K562 (cell line): ENCODE data around the gene SNW1. TPM values are rescaled to one million over a fixed set of nuclear protein-coding genes. Genes with fewer than 3 reads are reported as not detected.

ENCODE experiments used
- ATAC-seq: fragments of 200-7000 bp; cut with Tn5 transposase; 3 replicates; pipeline ENCODE4 v1.9.1; 2020; ENCODE audit warnings: moderate library complexity
- BruUV-seq: library from RNA; stranded (reverse); fragments of 400-500 nt; replicated peaks from 2 replicates; lab custom pipeline; 2021; lab: Mats Ljungman, UMichigan
- CTCF ChIA-PET: fragments of 300-600 bp; formaldehyde crosslinking; extraction: SDS; loops from one replicate; lab custom pipeline; 2021; ENCODE audit warnings: low intra/inter-chr PET ratio; lab: Yijun Ruan, JAX
- POLR2A ChIA-PET: fragments of 300-600, 350-650 bp; sonication (Branson Sonifier 250); formaldehyde crosslinking; extraction: SDS; loops from one replicate; lab custom pipeline; 2021; ENCODE audit warnings: antibody characterized with exemption, inconsistent platforms; lab: Yijun Ruan, JAX
- DNase-seq, 4 experiments: peaks; one replicate each; pipeline versions ENCODE4 v3.0.0 to v3.0.0-alpha.2; 2011 to 2018; ENCODE audit warnings: low spot score in 3 of 4, mixed read lengths in 3 of 4; ENCODE audit errors: extremely low read depth in 1 of 4
- FAIRE-seq: peaks from 2 replicates; lab custom pipeline; 2011; peaks lifted over from hg19 to GRCh38; lab: Jason Lieb, UNC
- H2AFZ ChIP-seq: 2 replicates; pipeline ENCODE4 v1.6.0; 2011; ENCODE audit warnings: low read depth, low read length, control low read depth, inconsistent platforms
- H3K27ac ChIP-seq: fragments of 200-600 bp; 3 replicates; pipeline ENCODE4 v1.8.0; 2011; ENCODE audit warnings: low read depth, mild to moderate bottlenecking, control low read depth, inconsistent platforms, low read length, moderate library complexity, mixed read lengths; ENCODE audit errors: extremely low read depth
- H3K27me3 ChIP-seq, 2 experiments: fragments of 300-600 bp in 1 of 2; 2 replicates in 1 of 2; 3 replicates in 1 of 2; pipeline versions ENCODE4 v1.6.0 to v1.8.0; 2011; ENCODE audit warnings: inconsistent platforms in 2 of 2, low read length in 2 of 2, mild to moderate bottlenecking in 1 of 2, mixed read lengths in 1 of 2, moderate library complexity in 1 of 2; ENCODE audit not compliant: control insufficient read depth in 2 of 2, insufficient read depth in 2 of 2
- H3K36me3 ChIP-seq: fragments of 300-600 bp; 3 replicates; pipeline ENCODE4 v1.8.0; 2011; ENCODE audit warnings: mild to moderate bottlenecking, low read length, inconsistent platforms; ENCODE audit not compliant: control insufficient read depth, insufficient read depth
- H3K4me1 ChIP-seq, 2 experiments: fragments of 200-600 bp in 1 of 2; replicated peaks in 1 of 2; 2 replicates in 1 of 2; 3 replicates in 1 of 2; pipeline versions ENCODE4 v1.5.1 to v1.8.0; 2011; ENCODE audit warnings: inconsistent platforms in 2 of 2, low read length in 2 of 2, mild to moderate bottlenecking in 1 of 2, mixed read lengths in 1 of 2, moderate library complexity in 1 of 2; ENCODE audit not compliant: control insufficient read depth in 2 of 2, insufficient read depth in 2 of 2
- H3K4me2 ChIP-seq: 2 replicates; pipeline ENCODE4 v1.6.1; 2011; ENCODE audit warnings: low read length, control low read depth, inconsistent platforms, mixed read lengths; ENCODE audit not compliant: insufficient read depth
- H3K4me3 ChIP-seq: fragments of 200-600 bp; sonication (generic), shearing (Covaris generic); 2 replicates; pipeline ENCODE4 v1.5.1; 2016; ENCODE audit warnings: control low read depth, inconsistent platforms
- H3K79me2 ChIP-seq: fragments of 200-600 bp; 3 replicates; pipeline ENCODE4 v1.8.0; 2011; ENCODE audit warnings: low read length, inconsistent platforms; ENCODE audit not compliant: control insufficient read depth, insufficient read depth
- H3K9ac ChIP-seq, 2 experiments: 2 replicates each; pipeline versions ENCODE4 v1.6.0 to v1.6.1; 2011; ENCODE audit warnings: low read depth in 2 of 2, low read length in 2 of 2, control low read depth in 1 of 2, inconsistent platforms in 1 of 2, mild to moderate bottlenecking in 1 of 2, mixed read lengths in 1 of 2; ENCODE audit not compliant: insufficient read depth in 1 of 2
- H3K9me1 ChIP-seq: one replicate; pipeline ENCODE4 v1.6.0; 2011; ENCODE audit warnings: inconsistent platforms, mild to moderate bottlenecking, low read length, moderate library complexity; ENCODE audit not compliant: control insufficient read depth, insufficient read depth
- H3K9me3 ChIP-seq: replicated peaks from 2 replicates; pipeline ENCODE4 v1.5.1; 2011; ENCODE audit warnings: low read depth, low read length, inconsistent platforms; ENCODE audit not compliant: control insufficient read depth, insufficient read depth
- H4K20me1 ChIP-seq: replicated peaks from 2 replicates; pipeline ENCODE4 v1.6.1; 2011; ENCODE audit warnings: low read length, inconsistent platforms, mixed read lengths; ENCODE audit not compliant: control insufficient read depth, insufficient read depth
- PPARD ChIP-seq: fragments of 250-450 bp; sonication (Bioruptor Pico); IDR thresholded peaks from 2 replicates; pipeline ENCODE4 v1.8.0; 2022; ENCODE audit warnings: inconsistent platforms, mild to moderate bottlenecking, moderate library complexity
- YBX1 ChIP-seq: fragments of 450-650 bp; IDR thresholded peaks from 2 replicates; pipeline ENCODE4 v1.7.1; 2016; ENCODE audit warnings: mild to moderate bottlenecking
- ZNF316 ChIP-seq: fragments of 450-650 bp; IDR thresholded peaks from 2 replicates; pipeline ENCODE4 v1.6.1; 2016
- ZNF431 ChIP-seq: sonication (generic); formaldehyde crosslinking; IDR thresholded peaks from 2 replicates; pipeline ENCODE4 v1.8.0; 2022; ENCODE audit warnings: mild to moderate bottlenecking, missing genetic modification reagents
- WGBS: fragments of 100-300 bp; shearing (Covaris generic); methylation state at CpG from one replicate; pipeline ENCODE4 v1.1.6; 2016; ENCODE audit warnings: low coverage, mixed read lengths; ENCODE audit not compliant: insufficient coverage; ENCODE audit errors: missing lambda C conversion rate; 5-methylcytosine and 5-hydroxymethylcytosine counted together
- in situ Hi-C: fragments of 300-500 bp; cut with MboI; formaldehyde crosslinking; loops from 4 replicates; pipeline ENCODE4 v1.15.0; 2018; ENCODE audit warnings: inconsistent platforms, mixed read lengths
- intact Hi-C: fragments of 100-400 bp; cut with micrococcal nuclease; formaldehyde crosslinking; loops from 2 replicates; pipeline ENCODE4 v1.14.2; 2022
- polyA plus RNA-seq, 8 experiments: library from polyadenylated mRNA; depleted of rRNA in 4 of 8; stranded (reverse) in 5 of 8; unstranded in 3 of 8; fragments of >200 nt; fragmentation: Nextera tagmentation in 2 of 8; fragmentation: Illumina TruSeq in 1 of 8; extraction: Ambion mirVana in 2 of 8; extraction: Trizol in 1 of 8; gene quantifications; 2 replicates each; pipeline versions ENCODE4 v1.2.1 to v1.2.3, GENCODE V29; 2011 to 2014; ENCODE audit warnings: inconsistent platforms in 1 of 8, missing spikeins in 1 of 8
- total RNA-seq, 7 experiments: library from RNA; depleted of rRNA in 6 of 7; stranded (reverse); fragments of >200 nt in 6 of 7; fragmentation: Illumina TruSeq in 2 of 7; extraction: Trizol in 2 of 7; gene quantifications; 2 replicates each; pipeline versions ENCODE4 v1.2.1 to v1.2.3, GENCODE V29; 2011 to 2021; ENCODE audit warnings: low replicate concordance in 1 of 7

The SNW1 gene
- total and polyA plus RNA-seq, 9 of the 15 experiments (the other 6 are each of a cell fraction or from before 2014, with no cell fraction given), result 64.4 to 143 (median 98.2) TPM

DNA sequence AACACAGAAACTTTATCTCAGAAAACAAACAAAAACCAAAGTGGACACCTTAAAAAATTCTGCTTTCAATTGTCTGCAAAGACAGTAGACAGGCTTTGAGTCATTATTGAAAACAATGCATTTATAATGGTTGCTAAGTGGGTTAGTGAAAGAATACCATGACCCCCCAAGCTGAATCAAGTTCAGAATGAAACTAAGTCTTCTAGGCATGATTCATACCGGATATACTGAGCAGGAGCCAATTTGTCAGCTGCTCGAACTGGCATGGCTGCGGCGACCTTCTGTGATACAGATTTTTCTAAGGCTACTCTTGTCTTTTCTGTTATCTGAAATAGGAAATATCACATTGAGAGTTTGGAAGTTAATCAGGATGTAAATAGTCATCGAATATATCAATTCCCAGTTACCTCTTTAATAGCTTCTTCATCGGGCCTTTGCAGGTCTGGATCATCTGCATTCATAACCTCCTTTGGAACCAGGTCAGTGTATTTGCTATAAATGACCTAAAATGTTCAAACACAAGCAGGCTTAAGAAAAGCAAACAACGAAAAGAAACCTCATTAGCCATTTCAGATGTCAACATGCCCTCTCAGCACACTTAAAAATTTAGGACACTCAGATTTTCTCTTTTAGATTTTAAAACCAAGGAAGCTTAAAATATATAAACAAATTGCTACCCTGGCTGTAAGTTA, 22.3 kb downstream of the SNW1 start:
- no peak overlapping the region for H3K9ac ChIP-seq
- no peak for DNase-seq
- peaks cover 79% of the 10 kb centered on the region for H3K36me3 ChIP-seq
- WGBS, result 92% methylated on average over 7 of the region's 7 CpGs
- peaks cover 10% of the 10 kb centered on the region; the same call in 2 of the 3 replicates for H3K79me2 ChIP-seq
- H3K4me2 ChIP-seq, result no peak overlapping the region
- no peak for FAIRE-seq
- no peaks in the 10 kb centered on the region for H3K9me1 ChIP-seq
- H2AFZ ChIP-seq, result no peak overlapping the region
- H3K27ac ChIP-seq, result no peak overlapping the region
- ATAC-seq, result no peak
- in situ Hi-C loops, result no loop called here
- H3K9me3 ChIP-seq, result no peaks in the 10 kb centered on the region
- H3K4me1 ChIP-seq, result no peaks in the 10 kb centered on the region
- TF ChIP-seq ZNF431 (no peak), PPARD (no peak)
- ChIA-PET CTCF (no interaction called here), POLR2A (no interaction called here)
- TSS peak; percentile 4 for BruUV-seq
- H4K20me1 ChIP-seq, result no peaks in the 10 kb centered on the region
- intact Hi-C loops, result no loop called here
- no peak overlapping the region for H3K4me3 ChIP-seq
- no peaks in the 10 kb centered on the region for H3K27me3 ChIP-seq

DNA sequence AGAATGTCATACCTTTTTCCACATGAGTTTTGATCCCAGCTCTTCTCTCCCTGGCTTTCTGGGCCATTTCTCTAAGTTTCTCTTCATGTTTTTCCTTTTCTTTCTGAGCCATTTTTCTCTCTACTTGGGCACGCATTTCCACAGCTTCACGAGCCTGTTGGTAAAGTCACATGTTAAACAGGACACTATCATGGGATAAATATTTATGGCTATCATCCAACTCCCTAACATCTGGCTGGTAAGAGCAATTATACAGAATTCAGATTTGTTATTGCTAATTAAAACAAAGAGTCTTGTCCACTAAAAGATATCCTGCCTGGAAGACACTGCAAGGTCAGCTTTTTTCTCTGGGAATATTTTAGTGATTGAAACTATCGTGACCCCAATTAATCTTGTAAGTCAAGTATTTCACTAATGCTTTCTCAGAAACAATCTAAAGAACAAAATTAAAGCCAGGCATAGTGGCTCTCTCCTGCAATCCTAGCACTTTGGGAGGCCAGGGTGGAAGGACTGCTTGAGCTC, 29.9 kb downstream of the SNW1 start:
- CTCF ChIA-PET, result no interaction called here
- no peak for FAIRE-seq
- intact Hi-C loops, result no loop called here
- Histone ChIP-seq H3K27me3 (no peaks in the 10 kb centered on the region), H3K9me3 (no peaks in the 10 kb centered on the region), H3K36me3 (peaks cover 97% of the 10 kb centered on the region)
- no peak for TF ChIP-seq YBX1
- peak; percentile 11; the same call in 1 of the 2 replicates for TF ChIP-seq ZNF316
- TF ChIP-seq, all 486 proteins: peak for 1
- no peak for ATAC-seq
- H2AFZ ChIP-seq, result no peak overlapping the region
- H4K20me1 ChIP-seq, result no peaks in the 10 kb centered on the region
- in situ Hi-C loops, result no loop called here
- no peak overlapping the region for H3K9ac ChIP-seq
- POLR2A ChIA-PET, result no interaction called here
- H3K79me2 ChIP-seq, result no peaks in the 10 kb centered on the region; the same call in 2 of the 3 replicates
- WGBS, result 96% methylated on average over 3 of the region's 3 CpGs
- no peaks in the 10 kb centered on the region for H3K4me1 ChIP-seq
- H3K4me3 ChIP-seq, result no peak overlapping the region
- no peaks in the 10 kb centered on the region for H3K9me1 ChIP-seq
- no TSS peak for BruUV-seq
- no peak overlapping the region for H3K27ac ChIP-seq
- no peak overlapping the region for H3K4me2 ChIP-seq
- no peak for DNase-seq
